Measurements from ENCODE around the gene GLRX3. TPM values are rescaled to one million over a fixed set of nuclear protein-coding genes. Genes with fewer than 3 reads are reported as not detected.

GLRX3 gene
- total and polyA plus RNA-seq, 5 donors from 2014 or later = 41.4 to 123 (median 96.8) TPM

- DNase-seq (peak; percentile 38 to 71 (median 46)), ATAC-seq (ENCODE audit: low read depth in 2 of 2) (peak; percentile 74 to 82)
- Mint-ChIP-seq H3K4me3 (peak overlapping the region in 1 of 4 donors; percentile 5), H3K27me3 (peaks cover 64% of the 10 kb centered on the region), H3K36me3 (no peaks in the 10 kb centered on the region), H3K9me3 (peaks cover 0 to 1% (median 0%) of the 10 kb centered on the region in 7 donors), H3K4me1 (peaks cover 0 to 7% (median 3%) of the 10 kb centered on the region in 4 donors), H3K27ac (no peak overlapping the region)
- no peaks in the 10 kb centered on the region for H3K36me3 ChIP-seq (ENCODE audit: control insufficient read depth, insufficient read depth, low read length)
- H3K9me3 ChIP-seq (ENCODE audit: control insufficient read depth in 2 of 2, low read length in 2 of 2) = no peaks in the 10 kb centered on the region
- H3K4me1 ChIP-seq (ENCODE audit: control insufficient read depth, insufficient read depth, low read length, poor library complexity, severe bottlenecking) = no peaks in the 10 kb centered on the region
- H3K27me3 ChIP-seq (ENCODE audit: control insufficient read depth, insufficient read depth, low read length) = no peaks in the 10 kb centered on the region
- H3K27ac ChIP-seq (ENCODE audit: insufficient read depth, low read length, poor library complexity, severe bottlenecking) = no peak overlapping the region
- no peak overlapping the region for H3K4me3 ChIP-seq (ENCODE audit: low read depth, low read length)
These were observed 8.7 kb upstream of the GLRX3 start for GRCh38 chr10:130127364-130128061.

DNA sequence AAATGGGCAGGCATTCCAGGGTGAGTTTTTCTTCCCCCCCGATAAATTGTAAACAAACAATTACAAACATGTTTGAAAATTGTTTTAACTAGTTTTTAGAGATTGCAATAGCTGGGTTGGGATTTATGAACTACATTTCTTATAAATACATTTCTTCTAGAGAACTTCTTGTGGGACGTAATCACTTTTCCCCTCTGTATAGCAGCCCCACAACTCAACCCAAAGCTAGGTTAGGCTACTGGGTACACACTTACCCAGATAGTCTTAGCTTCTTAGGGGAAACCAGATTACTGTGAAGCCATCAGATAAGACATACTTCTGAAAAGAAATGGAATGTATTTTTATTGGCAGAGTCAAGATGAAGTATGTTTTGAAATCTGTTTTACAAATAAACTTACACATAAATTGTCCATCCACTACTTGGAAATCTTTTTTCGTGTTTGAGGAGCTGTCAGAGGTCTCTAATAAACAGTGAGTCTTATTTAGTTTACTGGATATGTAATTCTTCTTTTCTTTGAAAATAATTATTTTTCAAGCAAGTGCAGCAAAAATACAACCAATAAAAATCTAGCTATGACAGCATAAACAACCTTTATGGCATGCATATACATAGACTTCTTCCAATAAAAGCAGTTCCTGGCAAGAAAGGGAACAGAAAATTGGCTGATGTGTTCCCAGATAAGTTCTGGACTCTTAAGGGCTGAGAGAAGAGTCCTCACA lies 8.0 kb upstream of the GLRX3 start:
- Histone ChIP-seq H3K27me3 (ENCODE audit: control insufficient read depth, insufficient read depth, low read length) (no peaks in the 10 kb centered on the region), H3K27ac (ENCODE audit: insufficient read depth, low read length, poor library complexity, severe bottlenecking) (no peak overlapping the region), H3K36me3 (ENCODE audit: control insufficient read depth, insufficient read depth, low read length) (no peaks in the 10 kb centered on the region), H3K9me3 (ENCODE audit: control insufficient read depth in 2 of 2, low read length in 2 of 2) (no peaks in the 10 kb centered on the region), H3K4me1 (ENCODE audit: control insufficient read depth, insufficient read depth, low read length, poor library complexity, severe bottlenecking) (no peaks in the 10 kb centered on the region), H3K4me3 (ENCODE audit: low read depth, low read length) (no peak overlapping the region)
- Mint-ChIP-seq H3K9me3 (peaks cover 0 to 1% (median 0%) of the 10 kb centered on the region in 7 donors), H3K36me3 (no peaks in the 10 kb centered on the region), H3K4me1 (peaks cover 0 to 7% (median 3%) of the 10 kb centered on the region in 4 donors), H3K27me3 (peaks cover 65% of the 10 kb centered on the region), H3K4me3 (peak overlapping the region in 1 of 4 donors; percentile 5), H3K27ac (no peak overlapping the region)
- ATAC-seq (ENCODE audit: low read depth in 2 of 2) (no peak), DNase-seq (no peak)

- Histone ChIP-seq H3K27ac (ENCODE audit: insufficient read depth, low read length, poor library complexity, severe bottlenecking) (no peak overlapping the region), H3K9me3 (ENCODE audit: control insufficient read depth in 2 of 2, low read length in 2 of 2) (no peaks in the 10 kb centered on the region), H3K27me3 (ENCODE audit: control insufficient read depth, insufficient read depth, low read length) (no peaks in the 10 kb centered on the region), H3K4me1 (ENCODE audit: control insufficient read depth, insufficient read depth, low read length, poor library complexity, severe bottlenecking) (no peaks in the 10 kb centered on the region), H3K36me3 (ENCODE audit: control insufficient read depth, insufficient read depth, low read length) (no peaks in the 10 kb centered on the region), H3K4me3 (ENCODE audit: low read depth, low read length) (no peak overlapping the region)
- DNase-seq = no peak
- no peaks in the 10 kb centered on the region for H3K36me3 Mint-ChIP-seq
- no peak overlapping the region for H3K27ac Mint-ChIP-seq
- H3K27me3 Mint-ChIP-seq = peaks cover 65% of the 10 kb centered on the region
- H3K4me1 Mint-ChIP-seq = peaks cover 0 to 7% (median 3%) of the 10 kb centered on the region in 4 donors
- H3K4me3 Mint-ChIP-seq = no peak overlapping the region
- ATAC-seq (ENCODE audit: low read depth in 2 of 2) = no peak
- peaks cover 0 to 1% (median 0%) of the 10 kb centered on the region in 7 donors for H3K9me3 Mint-ChIP-seq
These were observed 7.3 kb upstream of the GLRX3 start for GRCh38 chr10:130128922-130129321.

DNA sequence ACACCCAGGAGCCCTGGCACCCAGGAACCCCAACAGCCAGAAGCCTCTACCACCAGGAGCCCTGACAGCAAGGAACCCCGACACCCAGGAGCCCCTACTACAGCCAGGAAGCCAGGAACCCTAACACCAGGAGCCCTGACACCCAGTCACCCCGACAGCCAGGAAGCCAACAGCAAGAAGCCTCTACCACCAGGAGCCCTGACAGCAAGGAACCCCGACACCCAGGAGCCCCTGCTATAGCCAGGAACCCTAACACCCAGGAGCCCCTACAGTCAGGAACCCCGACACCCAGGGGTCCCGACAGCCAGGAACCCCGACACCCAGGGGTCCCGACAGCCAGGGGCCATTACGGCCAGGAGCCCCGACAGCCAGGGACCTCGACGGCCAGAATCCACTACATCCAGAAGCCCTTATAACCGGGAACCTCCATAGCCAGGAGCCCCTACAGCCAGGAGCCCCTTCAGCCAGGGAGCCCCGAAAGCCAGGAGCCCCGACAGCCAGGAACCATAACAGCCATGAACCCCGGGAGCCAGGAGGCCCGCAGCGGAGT lies 440 bp upstream of the GLRX3 start:
- H3K4me3 ChIP-seq (ENCODE audit: low read depth, low read length) = no peak overlapping the region
- H3K4me1 Mint-ChIP-seq = peaks cover 11 to 42% (median 22%) of the 10 kb centered on the region in 4 donors
- peak overlapping the region; percentile 76 for H3K27ac ChIP-seq (ENCODE audit: insufficient read depth, low read length, poor library complexity, severe bottlenecking)
- H3K36me3 Mint-ChIP-seq = peaks cover 4% of the 10 kb centered on the region
- peak in 1 of 2 donors; percentile 6 for ATAC-seq (ENCODE audit: low read depth in 2 of 2)
- H3K9me3 ChIP-seq (ENCODE audit: control insufficient read depth in 2 of 2, low read length in 2 of 2) = no peaks in the 10 kb centered on the region
- DNase-seq = peak in 1 of 3 donors; percentile 7
- peak overlapping the region; percentile 78 to 96 (median 94) for H3K4me3 Mint-ChIP-seq
- H3K4me1 ChIP-seq (ENCODE audit: control insufficient read depth, insufficient read depth, low read length, poor library complexity, severe bottlenecking) = peaks cover 44% of the 10 kb centered on the region
- no peaks in the 10 kb centered on the region for H3K9me3 Mint-ChIP-seq
- peaks cover 28% of the 10 kb centered on the region for H3K27me3 Mint-ChIP-seq
- H3K36me3 ChIP-seq (ENCODE audit: control insufficient read depth, insufficient read depth, low read length) = no peaks in the 10 kb centered on the region
- H3K27me3 ChIP-seq (ENCODE audit: control insufficient read depth, insufficient read depth, low read length) = no peaks in the 10 kb centered on the region
- H3K27ac Mint-ChIP-seq = peak overlapping the region; percentile 71 to 93 (median 86)

DNA sequence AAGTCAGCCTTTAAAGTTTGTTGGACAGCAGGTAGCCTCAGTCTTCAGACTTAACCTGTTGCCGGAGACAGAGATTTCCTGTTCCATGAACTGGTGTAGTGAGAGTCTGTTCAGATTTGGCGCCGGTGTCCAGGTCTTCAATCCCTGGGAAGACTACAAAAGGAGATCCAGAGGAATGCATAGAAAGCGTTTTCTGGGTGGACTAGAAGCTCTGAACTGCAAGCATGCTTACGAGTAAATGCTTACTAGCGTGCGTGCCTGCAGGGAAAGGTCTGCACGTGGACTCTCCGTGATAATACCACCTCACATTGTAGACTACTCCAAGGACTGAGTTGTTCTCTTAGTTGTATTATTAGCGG lies 878 bp downstream of the GLRX3 start:
- H3K27ac Mint-ChIP-seq = peak overlapping the region in 2 of 3 donors; percentile 82 to 83
- peaks cover 4% of the 10 kb centered on the region for H3K36me3 Mint-ChIP-seq
- H3K4me3 Mint-ChIP-seq = peak overlapping the region; percentile 85 to 92 (median 90)
- H3K9me3 Mint-ChIP-seq = no peaks in the 10 kb centered on the region
- peak overlapping the region; percentile 76 for H3K27ac ChIP-seq (ENCODE audit: insufficient read depth, low read length, poor library complexity, severe bottlenecking)
- peaks cover 21 to 55% (median 34%) of the 10 kb centered on the region in 4 donors for H3K4me1 Mint-ChIP-seq
- H3K27me3 Mint-ChIP-seq = peaks cover 17% of the 10 kb centered on the region
- H3K4me3 ChIP-seq (ENCODE audit: low read depth, low read length) = peak overlapping the region; percentile 79
- H3K4me1 ChIP-seq (ENCODE audit: control insufficient read depth, insufficient read depth, low read length, poor library complexity, severe bottlenecking) = peaks cover 57% of the 10 kb centered on the region
- no peaks in the 10 kb centered on the region for H3K9me3 ChIP-seq (ENCODE audit: control insufficient read depth in 2 of 2, low read length in 2 of 2)
- DNase-seq (no peak), ATAC-seq (ENCODE audit: low read depth in 2 of 2) (no peak)
- H3K27me3 ChIP-seq (ENCODE audit: control insufficient read depth, insufficient read depth, low read length) = no peaks in the 10 kb centered on the region
- no peaks in the 10 kb centered on the region for H3K36me3 ChIP-seq (ENCODE audit: control insufficient read depth, insufficient read depth, low read length)

DNA sequence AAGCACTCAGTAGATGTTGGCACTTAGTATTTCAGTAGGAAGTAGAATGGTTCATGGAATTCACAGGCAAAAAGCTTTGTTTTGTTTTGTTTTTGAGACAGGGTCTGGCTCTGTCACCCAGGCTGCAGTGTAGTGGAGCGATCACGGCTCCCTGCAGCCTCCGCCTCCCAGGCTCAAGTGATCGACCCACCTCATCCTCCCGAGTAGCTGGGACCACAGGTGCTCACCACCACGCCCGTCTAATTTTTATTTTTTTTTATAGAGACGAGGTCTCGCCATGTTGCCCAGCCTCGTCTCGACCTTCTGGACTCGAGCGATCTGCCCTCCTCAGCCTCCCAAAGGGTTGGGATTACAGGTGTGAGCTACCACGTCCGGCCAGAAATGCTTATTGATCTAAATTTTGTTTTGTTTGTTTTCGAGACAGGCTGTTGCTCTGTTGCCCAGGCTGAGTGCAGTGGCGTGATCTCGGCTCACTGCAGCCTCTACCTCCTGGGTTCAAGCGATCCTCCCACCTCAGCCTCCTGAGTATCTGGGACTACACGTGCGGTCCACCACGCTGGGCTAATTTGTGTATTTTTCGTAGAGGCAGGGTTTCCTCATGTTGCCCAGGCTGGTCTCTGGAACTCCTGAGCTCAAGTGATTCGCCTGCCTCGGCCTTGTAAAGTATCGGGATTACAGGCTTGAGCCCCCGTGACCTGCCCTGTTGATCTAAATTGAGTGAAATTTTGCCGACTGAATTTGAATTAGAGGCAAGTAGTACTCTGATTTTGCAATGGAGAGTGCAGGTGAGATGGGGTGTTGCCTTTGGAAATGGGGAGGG lies 1.7 kb downstream of the GLRX3 start:
- peaks cover 4% of the 10 kb centered on the region for H3K36me3 Mint-ChIP-seq
- peaks cover 61% of the 10 kb centered on the region for H3K4me1 ChIP-seq (ENCODE audit: control insufficient read depth, insufficient read depth, low read length, poor library complexity, severe bottlenecking)
- peak overlapping the region in 2 of 3 donors; percentile 25 to 82 for H3K27ac Mint-ChIP-seq
- peaks cover 24 to 63% (median 42%) of the 10 kb centered on the region in 4 donors for H3K4me1 Mint-ChIP-seq
- H3K9me3 Mint-ChIP-seq = no peaks in the 10 kb centered on the region
- no peaks in the 10 kb centered on the region for H3K36me3 ChIP-seq (ENCODE audit: control insufficient read depth, insufficient read depth, low read length)
- peak overlapping the region; percentile 76 for H3K27ac ChIP-seq (ENCODE audit: insufficient read depth, low read length, poor library complexity, severe bottlenecking)
- ATAC-seq (ENCODE audit: low read depth in 2 of 2) (no peak), DNase-seq (no peak)
- no peaks in the 10 kb centered on the region for H3K27me3 ChIP-seq (ENCODE audit: control insufficient read depth, insufficient read depth, low read length)
- H3K27me3 Mint-ChIP-seq = peaks cover 12% of the 10 kb centered on the region
- H3K9me3 ChIP-seq (ENCODE audit: control insufficient read depth in 2 of 2, low read length in 2 of 2) = no peaks in the 10 kb centered on the region
- H3K4me3 ChIP-seq (ENCODE audit: low read depth, low read length) = peak overlapping the region; percentile 79
- H3K4me3 Mint-ChIP-seq = peak overlapping the region; percentile 85 to 92 (median 90)

- Histone ChIP-seq H3K4me1 (ENCODE audit: control insufficient read depth, insufficient read depth, low read length, poor library complexity, severe bottlenecking) (peaks cover 63% of the 10 kb centered on the region), H3K36me3 (ENCODE audit: control insufficient read depth, insufficient read depth, low read length) (no peaks in the 10 kb centered on the region), H3K4me3 (ENCODE audit: low read depth, low read length) (no peak overlapping the region), H3K27ac (ENCODE audit: insufficient read depth, low read length, poor library complexity, severe bottlenecking) (no peak overlapping the region), H3K27me3 (ENCODE audit: control insufficient read depth, insufficient read depth, low read length) (no peaks in the 10 kb centered on the region), H3K9me3 (ENCODE audit: control insufficient read depth in 2 of 2, low read length in 2 of 2) (no peaks in the 10 kb centered on the region)
- Mint-ChIP-seq H3K27ac (no peak overlapping the region), H3K36me3 (peaks cover 4% of the 10 kb centered on the region), H3K4me1 (peaks cover 29 to 67% (median 46%) of the 10 kb centered on the region in 4 donors), H3K9me3 (no peaks in the 10 kb centered on the region), H3K27me3 (peaks cover 8% of the 10 kb centered on the region), H3K4me3 (peak overlapping the region; percentile 85 to 92 (median 90))
- peak in 1 of 3 donors; percentile 24 for DNase-seq
- ATAC-seq (ENCODE audit: low read depth in 2 of 2) = no peak
These were observed 2.3 kb downstream of the GLRX3 start for GRCh38 chr10:130138479-130138866.

Data from CD4-positive, CD25-positive, alpha-beta regulatory T cell (primary cell).